ENCODE measurements around the gene GNB1. TPM values are rescaled to one million over a fixed set of nuclear protein-coding genes. Genes with fewer than 3 reads are reported as not detected.

The GNB1 gene
- total and polyA plus RNA-seq, 2 of the 4 experiments (the other 2 are of a cell fraction) = 73.5 to 371 TPM

DNA sequence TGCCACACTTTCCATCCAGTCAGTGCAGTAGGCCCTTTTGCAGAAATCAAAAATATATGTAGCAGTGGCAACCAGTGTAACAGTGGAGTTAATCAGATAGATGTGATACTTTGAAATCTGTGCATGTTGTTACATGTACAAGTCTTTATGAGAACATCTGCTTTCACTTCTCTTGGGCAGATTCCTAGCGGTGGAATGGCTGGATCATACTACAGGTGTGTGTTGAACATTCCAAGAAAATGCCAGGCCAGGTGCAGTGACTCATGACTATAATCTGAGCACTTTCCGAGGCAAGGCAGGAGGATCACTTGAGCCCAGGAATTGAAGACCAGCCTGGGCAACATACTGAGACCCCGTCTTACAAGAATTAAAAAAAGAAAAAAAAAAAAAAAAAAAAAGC, 55.3 kb downstream of the GNB1 start:
- Histone ChIP-seq H2BK15ac (ENCODE audit: low read depth, low read length) (no peak overlapping the region), H3K9me1 (ENCODE audit: insufficient read depth, low read length) (peaks cover 7% of the 10 kb centered on the region), H4K20me1 (ENCODE audit: insufficient read depth, low read length) (peaks cover 95% of the 10 kb centered on the region), H4K91ac (ENCODE audit: insufficient read depth, low read depth, low read length) (no peak overlapping the region), H3K4me3 (ENCODE audit: insufficient read depth, low read depth, low read length) (no peak overlapping the region), H2AK5ac (ENCODE audit: low read depth, low read length) (no peak overlapping the region), H2BK20ac (ENCODE audit: low read depth, low read length) (no peak overlapping the region), H2AK9ac (replicated peaks; ENCODE audit: low read depth, low read length, poor library complexity) (no peak overlapping the region), H3K9me3 (ENCODE audit: control insufficient read depth, insufficient read depth, low read length) (no peaks in the 10 kb centered on the region), H3K9ac (ENCODE audit: low read depth, low read length) (no peak overlapping the region), H3K4me1 (ENCODE audit: control insufficient read depth, insufficient read depth, low read length) (no peaks in the 10 kb centered on the region), H3K27me3 (ENCODE audit: control insufficient read depth, insufficient read depth, low read length) (no peaks in the 10 kb centered on the region), H2AFZ (replicated peaks; ENCODE audit: low read length, poor library complexity) (no peak overlapping the region), H2BK120ac (ENCODE audit: low read depth, low read length) (no peak overlapping the region), H3K4me2 (ENCODE audit: low read depth, low read length) (no peak overlapping the region), H2BK5ac (ENCODE audit: low read depth, low read length, poor library complexity, severe bottlenecking) (no peak overlapping the region), H4K8ac (ENCODE audit: low read depth in 2 of 2, low read length in 2 of 2) (no peak overlapping the region), H3K18ac (ENCODE audit: low read depth, low read length) (no peak overlapping the region), H4K5ac (ENCODE audit: low read depth, low read length) (no peak overlapping the region), H3K14ac (replicated peaks; ENCODE audit: low read depth, low read length) (no peak overlapping the region), H3K23ac (ENCODE audit: low read depth, low read length) (no peak overlapping the region), H3K36me3 (ENCODE audit: control insufficient read depth, insufficient read depth, low read length) (peaks cover 34% of the 10 kb centered on the region), H3K27ac (ENCODE audit: insufficient read depth, low read length) (no peak overlapping the region), H3K79me1 (ENCODE audit: low read depth in 1 of 2, low read length in 2 of 2) (peaks cover 20 to 59% of the 10 kb centered on the region in 2 experiments), H3K56ac (ENCODE audit: extremely low read depth, insufficient read depth, low read length) (no peak overlapping the region), H3K4ac (ENCODE audit: low read depth, low read length) (no peak overlapping the region)
- intact Hi-C loops (cut with micrococcal nuclease) = no loop called here
- DNase-seq = no peak
- in situ Hi-C loops (cut with MboI; ENCODE audit: low sequenced_read_pairs) = no loop called here
- ATAC-seq (ENCODE audit: low read depth) = no peak
- dilution Hi-C loops (cut with HindIII; ENCODE audit: low sequenced_read_pairs, unreplicated experiment) = no loop called here
- BruUV-seq (replicated peaks) = no TSS peak
- POLR2A ChIA-PET (ENCODE audit: unreplicated experiment) = no interaction called here
- TF ChIP-seq POLR2A (IDR thresholded peaks at IDR 0.05; ENCODE audit: low read depth, low read length) (no peak), CEBPB (IDR thresholded peaks at IDR 0.05; ENCODE audit: low read depth, low read length) (no peak), RAD21 (IDR thresholded peaks at IDR 0.05; ENCODE audit: low read length) (no peak), RCOR1 (IDR thresholded peaks at IDR 0.05; ENCODE audit: insufficient replicate concordance, low read length) (no peak)
- CTCF ChIA-PET = no interaction called here
- WGBS, 2 experiments (ENCODE audit: extremely low coverage in 2 of 2, insufficient read length in 1 of 2) = no CpG with 5 or more reads among the region's 3 CpGs

Measured in IMR-90 (cell line).